ENCODE data around the gene FCHSD2. TPM values are rescaled to one million over a fixed set of nuclear protein-coding genes. Genes with fewer than 3 reads are reported as not detected.

The FCHSD2 gene
- total and polyA plus RNA-seq, 2 of the 8 experiments (the other 6 are each of a cell fraction or from before 2014, with no cell fraction given) = 4.1 to 7.8 TPM

DNA sequence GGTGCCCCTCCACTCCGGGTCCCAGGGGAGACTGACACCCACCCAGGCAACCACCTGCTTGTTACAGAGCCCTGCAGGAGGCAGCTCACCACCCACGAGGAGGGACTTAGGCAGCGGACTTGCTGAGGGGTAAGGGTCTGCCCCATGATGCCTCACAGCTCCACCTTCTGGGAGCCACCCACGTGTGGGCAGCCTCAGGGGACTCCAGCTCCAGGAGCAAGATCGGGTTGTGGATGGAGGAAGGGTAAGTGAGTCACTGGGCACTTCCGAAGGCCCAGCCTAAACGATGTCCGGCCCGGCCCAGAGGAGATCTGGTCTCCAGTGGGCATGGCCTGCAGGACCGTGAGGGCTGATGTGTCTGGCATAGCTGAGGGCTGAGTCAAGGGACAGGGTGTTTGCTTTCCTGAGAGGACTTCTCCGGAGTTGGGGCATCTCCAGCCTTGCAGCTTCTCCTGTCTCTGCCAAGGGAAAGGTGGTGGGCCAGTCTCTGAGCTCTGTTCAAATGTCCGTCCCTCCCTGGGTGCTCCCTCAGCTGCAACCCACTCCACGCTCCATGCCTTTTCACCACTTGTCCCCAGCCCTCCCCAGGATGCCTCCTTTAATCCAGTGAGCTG is 43.7 kb upstream of the FCHSD2 start (continued):
- TF ChIP-seq CHD7 (IDR thresholded peaks at IDR 0.05; ENCODE audit: insufficient replicate concordance, low read length) (no peak), TEAD4 (IDR thresholded peaks at IDR 0.05; ENCODE audit: low read depth, low read length) (no peak), POU5F1 (IDR thresholded peaks at IDR 0.05; ENCODE audit: low read depth, low read length) (no peak), CHD2 (IDR thresholded peaks at IDR 0.05; ENCODE audit: low read length) (no peak), CREB1 (IDR thresholded peaks at IDR 0.05) (no peak), YY1 (IDR thresholded peaks at IDR 0.05; ENCODE audit: low read depth, low read length) (no peak), SUZ12 (IDR thresholded peaks at IDR 0.05; ENCODE audit: low read length) (no peak), JUND (IDR thresholded peaks at IDR 0.05; ENCODE audit: low read length) (no peak), JUN (IDR thresholded peaks at IDR 0.05; ENCODE audit: low read depth, low read length) (no peak), KDM4A (IDR thresholded peaks at IDR 0.05; ENCODE audit: low read depth, low read length, severe bottlenecking) (no peak)
- TF ChIP-seq, protein P1, sequence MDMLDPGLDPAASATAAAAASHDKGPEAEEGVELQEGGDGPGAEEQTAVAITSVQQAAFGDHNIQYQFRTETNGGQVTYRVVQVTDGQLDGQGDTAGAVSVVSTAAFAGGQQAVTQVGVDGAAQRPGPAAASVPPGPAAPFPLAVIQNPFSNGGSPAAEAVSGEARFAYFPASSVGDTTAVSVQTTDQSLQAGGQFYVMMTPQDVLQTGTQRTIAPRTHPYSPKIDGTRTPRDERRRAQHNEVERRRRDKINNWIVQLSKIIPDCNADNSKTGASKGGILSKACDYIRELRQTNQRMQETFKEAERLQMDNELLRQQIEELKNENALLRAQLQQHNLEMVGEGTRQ (IDR thresholded peaks at IDR 0.05; ENCODE audit: low read length) = no peak
